ENCODE results near the gene CD200R1.

DNA sequence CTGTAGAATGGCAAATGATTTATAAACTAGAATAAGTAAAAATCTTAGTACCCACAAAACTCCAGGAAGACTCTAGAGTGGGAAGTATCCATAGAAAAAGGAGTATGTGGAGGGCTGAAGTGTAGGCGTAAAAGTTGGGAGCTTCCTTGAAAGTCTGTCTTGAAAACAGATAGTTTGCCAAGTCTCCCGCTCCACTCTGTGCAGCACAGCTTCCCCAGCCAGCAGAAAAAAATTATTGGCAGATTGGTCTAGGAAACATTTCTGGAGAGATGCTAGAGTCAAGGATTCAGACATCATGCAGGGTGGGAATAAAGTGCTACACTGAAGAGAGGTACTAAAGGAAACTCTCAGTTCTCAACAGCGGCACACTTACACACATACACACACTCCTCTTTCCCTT lies 74.8 kb downstream of the CD200R1 start:
- TF ChIP-seq, protein P1, sequence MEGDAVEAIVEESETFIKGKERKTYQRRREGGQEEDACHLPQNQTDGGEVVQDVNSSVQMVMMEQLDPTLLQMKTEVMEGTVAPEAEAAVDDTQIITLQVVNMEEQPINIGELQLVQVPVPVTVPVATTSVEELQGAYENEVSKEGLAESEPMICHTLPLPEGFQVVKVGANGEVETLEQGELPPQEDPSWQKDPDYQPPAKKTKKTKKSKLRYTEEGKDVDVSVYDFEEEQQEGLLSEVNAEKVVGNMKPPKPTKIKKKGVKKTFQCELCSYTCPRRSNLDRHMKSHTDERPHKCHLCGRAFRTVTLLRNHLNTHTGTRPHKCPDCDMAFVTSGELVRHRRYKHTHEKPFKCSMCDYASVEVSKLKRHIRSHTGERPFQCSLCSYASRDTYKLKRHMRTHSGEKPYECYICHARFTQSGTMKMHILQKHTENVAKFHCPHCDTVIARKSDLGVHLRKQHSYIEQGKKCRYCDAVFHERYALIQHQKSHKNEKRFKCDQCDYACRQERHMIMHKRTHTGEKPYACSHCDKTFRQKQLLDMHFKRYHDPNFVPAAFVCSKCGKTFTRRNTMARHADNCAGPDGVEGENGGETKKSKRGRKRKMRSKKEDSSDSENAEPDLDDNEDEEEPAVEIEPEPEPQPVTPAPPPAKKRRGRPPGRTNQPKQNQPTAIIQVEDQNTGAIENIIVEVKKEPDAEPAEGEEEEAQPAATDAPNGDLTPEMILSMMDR (conservative IDR thresholded peaks at IDR 0.05 in 1 of 2, IDR thresholded peaks at IDR 0.05 in 1 of 2; ENCODE audit: low read depth in 1 of 2, low read length in 2 of 2): no peak
- TF ChIP-seq EZH2 (IDR thresholded peaks at IDR 0.05; ENCODE audit: low read length, missing control alignments): no peak
